GM12878 (cell line): ENCODE data around the gene ECHDC1. TPM values are rescaled to one million over a fixed set of nuclear protein-coding genes. Genes with fewer than 3 reads are reported as not detected.
A peak's percentile ranks its signal among the peaks of the same experiment; 100 is the strongest.

ENCODE experiments used
- ATAC-seq: fragments of 200-7000 bp; cut with Tn5 transposase; 3 replicates; pipeline ENCODE4 v1.9.1; 2020; ENCODE audit warnings: mild to moderate bottlenecking, moderate library complexity
- BruUV-seq: library from RNA; stranded (reverse); fragments of 400-500 nt; replicated peaks from 2 replicates; lab custom pipeline; 2021; lab: Mats Ljungman, UMichigan
- CTCF ChIA-PET: fragments of 300-600 bp; sonication (Branson Sonifier 250); formaldehyde crosslinking; extraction: SDS; loops from one replicate; lab custom pipeline; 2021; ENCODE audit warnings: inconsistent platforms; lab: Yijun Ruan, JAX
- POLR2A ChIA-PET: fragments of 350-600 bp; formaldehyde crosslinking; extraction: SDS; loops from one replicate; lab custom pipeline; 2021; ENCODE audit warnings: inconsistent platforms; lab: Charles Lee
- RAD21 ChIA-PET: fragments of 300-600 bp; sonication (Branson Sonifier 250); formaldehyde crosslinking; loops from one replicate; lab custom pipeline; 2023; ENCODE audit warnings: antibody characterized with exemption; ENCODE audit not compliant: unreplicated experiment; lab: Charles Lee
- SMC1A ChIA-PET: fragments of 300-600 bp; sonication (Branson Sonifier 250); formaldehyde crosslinking; loops from one replicate; lab custom pipeline; 2023; ENCODE audit not compliant: unreplicated experiment, uncharacterized antibody; lab: Charles Lee
- DNase-seq: peaks from one replicate; pipeline ENCODE4 v3.0.0-alpha.2; 2011; ENCODE audit warnings: low read depth, low spot score
- FAIRE-seq: peaks from 3 replicates; lab custom pipeline; 2011; peaks lifted over from hg19 to GRCh38; lab: Jason Lieb, UNC
- H2AFZ ChIP-seq: 2 replicates; pipeline ENCODE4 v1.6.0; 2011; ENCODE audit warnings: low read depth, low read length, control low read depth; ENCODE audit not compliant: control insufficient read depth
- H3K27ac ChIP-seq: 2 replicates; pipeline ENCODE4 v1.5.1; 2011; ENCODE audit warnings: control low read depth; ENCODE audit not compliant: control insufficient read depth, insufficient read depth
- H3K27me3 ChIP-seq, 2 experiments: replicated peaks in 1 of 2; 2 replicates each; pipeline versions ENCODE4 v1.6.0 to v1.6.1; 2011; ENCODE audit warnings: low read length in 1 of 2; ENCODE audit not compliant: control insufficient read depth in 2 of 2, insufficient read depth in 2 of 2
- H3K36me3 ChIP-seq, 2 experiments: 2 replicates each; pipeline ENCODE4 v1.5.1; 2011; ENCODE audit warnings: low read length in 1 of 2; ENCODE audit not compliant: control insufficient read depth in 2 of 2, insufficient read depth in 2 of 2
- H3K4me1 ChIP-seq: 2 replicates; pipeline ENCODE4 v1.6.1; 2011; ENCODE audit warnings: mild to moderate bottlenecking, low read length, moderate library complexity, mixed read lengths; ENCODE audit not compliant: control insufficient read depth, insufficient read depth
- H3K4me2 ChIP-seq: 2 replicates; pipeline ENCODE4 v1.6.0; 2011; ENCODE audit warnings: control low read depth; ENCODE audit not compliant: control insufficient read depth, insufficient read depth
- H3K4me3 ChIP-seq: fragments of 200-600 bp; sonication (generic); 2 replicates; pipeline ENCODE4 v1.5.1; 2016
- H3K79me2 ChIP-seq: 2 replicates; pipeline ENCODE4 v1.6.0; 2011; ENCODE audit warnings: low read length; ENCODE audit not compliant: control insufficient read depth, insufficient read depth
- H3K9ac ChIP-seq: 2 replicates; pipeline ENCODE4 v1.8.0; 2011; ENCODE audit warnings: low read length, control low read depth, mixed read lengths; ENCODE audit not compliant: control insufficient read depth, insufficient read depth
- H3K9me3 ChIP-seq: replicated peaks from 3 replicates; pipeline ENCODE4 v1.5.1; 2011; ENCODE audit warnings: mild to moderate bottlenecking, low read length; ENCODE audit not compliant: control insufficient read depth, insufficient read depth
- H4K20me1 ChIP-seq: 2 replicates; pipeline ENCODE4 v1.6.0; 2011; ENCODE audit not compliant: control insufficient read depth, insufficient read depth
- ATF2 ChIP-seq: IDR thresholded peaks from 2 replicates; pipeline ENCODE4 v1.6.1; 2012; ENCODE audit warnings: low read length, inconsistent platforms
- ATF7 ChIP-seq: fragments of 450-650 bp; IDR thresholded peaks from 2 replicates; pipeline ENCODE4 v1.6.1; 2016; ENCODE audit warnings: low read depth, mild to moderate bottlenecking
- BACH1 ChIP-seq: fragments of 450-650 bp; IDR thresholded peaks from 2 replicates; pipeline ENCODE4 v1.6.1; 2017; ENCODE audit warnings: mild to moderate bottlenecking, borderline replicate concordance
- EGR1 ChIP-seq, 2 experiments: IDR thresholded peaks; 1 replicate in 1 of 2; 2 replicates in 1 of 2; pipeline ENCODE4 v1.6.1; 2011 to 2012; ENCODE audit warnings: low read depth in 2 of 2, low read length in 2 of 2, borderline replicate concordance in 1 of 2, mild to moderate bottlenecking in 1 of 2, moderate library complexity in 1 of 2
- EZH2 ChIP-seq: IDR thresholded peaks from 2 replicates; pipeline ENCODE4 v1.6.1; 2012; ENCODE audit warnings: low read depth, mild to moderate bottlenecking, control low read depth, inconsistent platforms, low read length, borderline replicate concordance; ENCODE audit not compliant: control insufficient read depth
- MTA2 ChIP-seq: fragments of 450-650 bp; IDR thresholded peaks from 2 replicates; pipeline ENCODE4 v1.6.1; 2016; ENCODE audit warnings: low read depth, mild to moderate bottlenecking, moderate library complexity
- MYB ChIP-seq: fragments of 150-350 bp; IDR thresholded peaks from 2 replicates; pipeline ENCODE4 v1.6.1; 2014; ENCODE audit warnings: mild to moderate bottlenecking, low read depth, low read length, borderline replicate concordance
- RB1 ChIP-seq: fragments of 450-650 bp; formaldehyde crosslinking; IDR thresholded peaks from 2 replicates; pipeline ENCODE4 v1.6.1; 2017; ENCODE audit warnings: mild to moderate bottlenecking, borderline replicate concordance
- SMC3 ChIP-seq: IDR thresholded peaks from 2 replicates; pipeline ENCODE4 v1.6.1; 2011; ENCODE audit warnings: low read length, improper control_type of control experiment, borderline replicate concordance
- WGBS: methylation state at CpG from one replicate; pipeline ENCODE4 v1.1.6; 2016; ENCODE audit warnings: low lambda C conversion rate; ENCODE audit not compliant: insufficient replicate concordance, insufficient coverage; ENCODE audit errors: missing lambda C conversion rate; 5-methylcytosine and 5-hydroxymethylcytosine counted together
- in situ Hi-C: fragments of 300-500 bp; cut with MboI; formaldehyde crosslinking; loops from 9 replicates; pipeline ENCODE4 v1.14.3; 2018; ENCODE audit warnings: mixed read lengths
- intact Hi-C: fragments of 100-400 bp; cut with micrococcal nuclease; formaldehyde crosslinking; loops from one replicate; pipeline ENCODE4 v1.14.2; 2022; ENCODE audit not compliant: unreplicated experiment
- polyA plus RNA-seq, 11 experiments: library from polyadenylated mRNA; depleted of rRNA in 4 of 11; unstranded in 6 of 11; stranded (reverse) in 5 of 11; fragments of >200 nt; fragmentation: Nextera tagmentation in 4 of 11; fragmentation: Illumina TruSeq in 1 of 11; extraction: Ambion mirVana in 4 of 11; extraction: Trizol in 1 of 11; gene quantifications; 1 replicate in 1 of 11; 2 replicates in 10 of 11; pipeline versions ENCODE4 v1.2.1 to v1.2.3, GENCODE V29; 2011 to 2016; ENCODE audit warnings: inconsistent platforms in 2 of 11, missing spikeins in 2 of 11, low read depth in 1 of 11
- total RNA-seq, 4 experiments: library from RNA; depleted of rRNA in 3 of 4; stranded (reverse); fragments of >200 nt in 3 of 4; fragmentation: Illumina TruSeq in 1 of 4; extraction: Trizol in 1 of 4; gene quantifications; 2 replicates each; pipeline versions ENCODE4 v1.2.1 to v1.2.3, GENCODE V29; 2013 to 2021
- TF ChIP-seq, protein P1 (sequence below): fragments of 150-350 bp; IDR thresholded peaks from 2 replicates; pipeline ENCODE4 v1.6.1; 2014; ENCODE audit warnings: mild to moderate bottlenecking, low read depth, low read length
- TF ChIP-seq, protein P2 (sequence below): IDR thresholded peaks from 2 replicates; pipeline ENCODE4 v1.6.1; 2011; ENCODE audit warnings: low read depth, low read length, improper control_type of control experiment, borderline replicate concordance

ECHDC1 gene
- total and polyA plus RNA-seq, 10 of the 15 experiments (the other 5 are each of a cell fraction or from before 2014, with no cell fraction given), result 46.2 to 111 (median 70.7) TPM

DNA sequence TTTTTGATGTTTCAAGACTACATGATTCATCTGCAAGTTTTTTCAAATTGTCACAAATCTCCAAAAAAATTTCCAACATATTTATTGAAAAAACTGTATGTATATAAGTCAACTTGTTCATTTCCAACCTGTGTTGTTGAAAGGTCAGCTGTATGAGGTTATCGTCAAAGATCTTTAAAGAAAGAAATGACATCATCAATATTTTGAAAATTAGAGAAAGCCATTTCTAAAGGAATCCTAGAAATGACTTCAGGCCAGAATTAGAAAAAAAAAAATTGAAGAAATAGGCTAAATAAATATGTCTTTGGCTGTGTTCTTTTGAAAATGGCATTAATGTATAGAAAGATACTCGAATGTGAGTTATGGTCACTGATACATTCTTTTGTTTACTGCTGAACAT lies 69.9 kb downstream of the ECHDC1 start:
- TF ChIP-seq ATF7, result peak; percentile 60
- TF ChIP-seq, protein P1, sequence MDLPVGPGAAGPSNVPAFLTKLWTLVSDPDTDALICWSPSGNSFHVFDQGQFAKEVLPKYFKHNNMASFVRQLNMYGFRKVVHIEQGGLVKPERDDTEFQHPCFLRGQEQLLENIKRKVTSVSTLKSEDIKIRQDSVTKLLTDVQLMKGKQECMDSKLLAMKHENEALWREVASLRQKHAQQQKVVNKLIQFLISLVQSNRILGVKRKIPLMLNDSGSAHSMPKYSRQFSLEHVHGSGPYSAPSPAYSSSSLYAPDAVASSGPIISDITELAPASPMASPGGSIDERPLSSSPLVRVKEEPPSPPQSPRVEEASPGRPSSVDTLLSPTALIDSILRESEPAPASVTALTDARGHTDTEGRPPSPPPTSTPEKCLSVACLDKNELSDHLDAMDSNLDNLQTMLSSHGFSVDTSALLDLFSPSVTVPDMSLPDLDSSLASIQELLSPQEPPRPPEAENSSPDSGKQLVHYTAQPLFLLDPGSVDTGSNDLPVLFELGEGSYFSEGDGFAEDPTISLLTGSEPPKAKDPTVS, result no peak
- no peak for TF ChIP-seq ATF2
- BruUV-seq, result no TSS peak
- no peak overlapping the region for H3K4me3 ChIP-seq
- H3K36me3 ChIP-seq, result no peaks in the 10 kb centered on the region
- H3K27ac ChIP-seq, result no peak overlapping the region
- in situ Hi-C loops, result no loop called here
- no peak overlapping the region for H2AFZ ChIP-seq
- FAIRE-seq, result no peak
- H3K27me3 ChIP-seq, result no peaks in the 10 kb centered on the region
- ChIA-PET POLR2A (no interaction called here), RAD21 (no interaction called here), SMC1A (interaction anchor here (1.1 to 2.7 kb wide), 2 partner anchors 10 to 18 kb away, joined by 3 to 12 read pairs; no protein-coding TSS in a partner anchor), CTCF (interaction anchor here (1.2 kb wide), 1 partner anchor 16 kb away, joined by 3 read pairs; no protein-coding TSS in a partner anchor)
- H3K4me1 ChIP-seq, result no peaks in the 10 kb centered on the region
- H3K79me2 ChIP-seq, result peaks cover 35% of the 10 kb centered on the region
- intact Hi-C loops, result no loop called here
- ATAC-seq, result no peak
- H3K9me3 ChIP-seq, result no peaks in the 10 kb centered on the region
- DNase-seq, result no peak
- WGBS, result 97% methylated on average over 2 of the region's 2 CpGs
- H4K20me1 ChIP-seq, result no peaks in the 10 kb centered on the region
- H3K4me2 ChIP-seq, result no peak overlapping the region
- no peak overlapping the region for H3K9ac ChIP-seq

- BruUV-seq, result no TSS peak
- no peaks in the 10 kb centered on the region for H3K9me3 ChIP-seq
- ChIA-PET POLR2A (interaction anchor here (0.6 kb wide), 2 partner anchors 19 to 160 kb away, joined by 5 to 9 read pairs; no protein-coding TSS in a partner anchor), CTCF (interaction anchor here (0.7 kb wide), 1 partner anchor 10 kb away, joined by 3 read pairs; no protein-coding TSS in a partner anchor), RAD21 (no interaction called here), SMC1A (interaction anchor here (0.9 to 2.7 kb wide), 5 partner anchors 8 to 24 kb away, joined by 3 to 12 read pairs (median 3); no protein-coding TSS in a partner anchor)
- no peak for DNase-seq
- no peak for ATAC-seq
- in situ Hi-C loops, result no loop called here
- H3K4me3 ChIP-seq, result no peak overlapping the region
- H4K20me1 ChIP-seq, result no peaks in the 10 kb centered on the region
- no peaks in the 10 kb centered on the region for H3K36me3 ChIP-seq
- intact Hi-C loops, result no loop called here
- 85% methylated on average over 3 of the region's 3 CpGs for WGBS
- no peak overlapping the region for H2AFZ ChIP-seq
- H3K9ac ChIP-seq, result no peak overlapping the region
- H3K27ac ChIP-seq, result no peak overlapping the region
- FAIRE-seq, result no peak
- H3K4me2 ChIP-seq, result no peak overlapping the region
- H3K27me3 ChIP-seq, result no peaks in the 10 kb centered on the region
- H3K79me2 ChIP-seq, result peaks cover 45% of the 10 kb centered on the region
- H3K4me1 ChIP-seq, result no peaks in the 10 kb centered on the region
- TF ChIP-seq BACH1 (no peak), MYB (no peak), MTA2 (no peak), SMC3 (no peak), EGR1 (IDR thresholded peaks at IDR 0.05; ENCODE audit: borderline replicate concordance in 1 of 2, low read depth in 2 of 2, low read length in 2 of 2) (no peak), EZH2 (no peak), RB1 (no peak)
- TF ChIP-seq, protein P1, result no peak
- TF ChIP-seq, protein P2, sequence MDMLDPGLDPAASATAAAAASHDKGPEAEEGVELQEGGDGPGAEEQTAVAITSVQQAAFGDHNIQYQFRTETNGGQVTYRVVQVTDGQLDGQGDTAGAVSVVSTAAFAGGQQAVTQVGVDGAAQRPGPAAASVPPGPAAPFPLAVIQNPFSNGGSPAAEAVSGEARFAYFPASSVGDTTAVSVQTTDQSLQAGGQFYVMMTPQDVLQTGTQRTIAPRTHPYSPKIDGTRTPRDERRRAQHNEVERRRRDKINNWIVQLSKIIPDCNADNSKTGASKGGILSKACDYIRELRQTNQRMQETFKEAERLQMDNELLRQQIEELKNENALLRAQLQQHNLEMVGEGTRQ, result no peak
Measured at GRCh38 chr6:127272576-127272975, 70.8 kb downstream of the ECHDC1 start.
